OCI-M1 (cell line): ENCODE measurements around the gene RPL21.
A peak's percentile ranks its signal among the peaks of the same experiment; 100 is the strongest.
"Not testable (repeated sequence)": the region's sequence is repeated elsewhere in the genome, so short reads cannot be mapped to it uniquely, and the experiment has no call there.

Experiments
- DNase-seq: peaks from one replicate; lab custom pipeline; 2025; lab: John Stamatoyannopoulos, UW

RPL21 gene

GRCh38 chr13:27251166-27252091, at the start of gene RPL21:
Gene RPL21, plus strand, starts transcription at chr13:27251558. Its CDS starts 2,219 bp downstream, at chr13:27253777.
- peak; percentile 93 for DNase-seq

- no peak for DNase-seq
These were observed 49.7 kb upstream of the RPL21 start for GRCh38 chr13:27201661-27202060.

- no peak for DNase-seq
These were observed 48.2 kb upstream of the RPL21 start for GRCh38 chr13:27203186-27203585.

DNA sequence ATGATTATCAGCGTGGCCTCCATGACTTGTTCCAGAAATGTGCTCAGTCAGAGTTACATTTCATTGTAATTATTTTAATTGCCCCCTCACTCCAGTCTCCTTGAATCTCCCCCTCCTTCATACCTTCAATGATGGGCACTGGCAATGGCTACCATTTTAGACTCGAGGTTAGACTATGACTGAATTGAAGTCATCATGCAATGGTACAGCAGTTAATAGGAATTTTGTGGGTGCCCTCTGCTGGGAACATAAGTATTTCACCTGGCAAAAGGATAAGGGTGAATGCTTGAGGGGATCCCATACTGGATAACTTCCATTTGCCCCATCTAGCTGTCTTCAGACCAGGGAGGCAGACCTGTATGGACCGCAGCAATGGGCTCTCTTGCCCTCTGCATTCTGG, 47.5 kb upstream of the RPL21 start:
- peak; percentile 44 for DNase-seq

DNA sequence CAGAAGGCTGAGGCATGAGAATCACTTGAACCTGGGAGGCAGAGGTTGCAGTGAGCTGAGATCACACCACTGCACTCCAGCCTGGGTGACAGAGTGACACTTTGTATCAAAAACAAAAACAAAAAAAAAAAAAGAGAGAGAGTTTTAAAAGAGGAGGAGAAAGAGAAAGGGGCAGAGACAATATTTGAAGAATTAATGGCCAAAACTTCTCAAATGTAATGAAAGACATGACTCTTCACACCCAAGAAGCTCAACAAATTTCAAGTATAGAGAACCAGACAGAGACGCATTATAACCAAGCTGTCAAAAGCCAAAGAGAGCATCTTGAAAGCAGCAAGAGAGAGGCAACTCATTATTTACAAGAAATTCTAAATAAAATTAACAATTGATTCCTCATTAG, 42.8 kb upstream of the RPL21 start:
- no peak for DNase-seq

DNA sequence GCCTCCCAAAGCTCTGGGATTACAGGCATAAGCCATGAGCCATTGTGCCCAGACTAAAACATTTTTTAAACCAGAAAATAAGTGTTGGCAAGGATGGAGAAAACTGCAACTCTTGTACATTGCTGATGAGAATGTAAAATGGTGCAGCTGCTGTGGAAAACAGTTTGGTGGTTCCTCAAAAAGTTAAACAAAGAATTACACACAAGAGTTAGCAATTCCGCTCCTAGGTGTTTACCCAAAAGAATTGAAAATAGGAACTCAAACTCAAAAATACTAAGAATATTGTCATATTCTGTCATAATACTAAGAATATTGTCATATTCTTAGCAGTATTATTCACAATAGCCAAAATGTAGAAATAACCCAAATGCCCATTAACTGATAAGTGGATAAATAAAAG, 40.1 kb upstream of the RPL21 start:
- DNase-seq = no peak

- no peak for DNase-seq
These were observed 39.5 kb upstream of the RPL21 start for GRCh38 chr13:27211771-27212364.

DNA sequence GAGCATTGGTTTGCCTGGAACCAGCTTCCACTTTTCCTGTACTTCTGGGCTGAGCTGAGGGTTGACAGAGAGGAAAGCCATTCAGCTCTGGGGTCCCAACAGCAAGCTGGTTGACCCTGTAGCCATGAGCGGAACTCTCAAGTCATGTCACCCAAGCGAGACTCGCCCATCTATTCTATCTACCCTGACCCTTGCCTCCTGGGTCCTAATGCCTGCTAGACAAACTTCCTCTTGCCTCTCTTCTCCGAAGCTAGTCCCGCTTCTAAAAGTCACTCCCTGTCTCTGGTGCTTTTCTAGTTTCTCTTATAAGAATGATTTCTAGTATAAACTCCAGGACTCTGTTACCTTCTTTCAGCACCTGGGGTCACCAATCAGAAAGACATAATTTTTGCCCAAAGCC, 38.0 kb upstream of the RPL21 start:
- not testable (repeated sequence) for DNase-seq

GRCh38 chr13:27217791-27218190, 33.6 kb upstream of the RPL21 start:
- peak; percentile 29 for DNase-seq

DNA sequence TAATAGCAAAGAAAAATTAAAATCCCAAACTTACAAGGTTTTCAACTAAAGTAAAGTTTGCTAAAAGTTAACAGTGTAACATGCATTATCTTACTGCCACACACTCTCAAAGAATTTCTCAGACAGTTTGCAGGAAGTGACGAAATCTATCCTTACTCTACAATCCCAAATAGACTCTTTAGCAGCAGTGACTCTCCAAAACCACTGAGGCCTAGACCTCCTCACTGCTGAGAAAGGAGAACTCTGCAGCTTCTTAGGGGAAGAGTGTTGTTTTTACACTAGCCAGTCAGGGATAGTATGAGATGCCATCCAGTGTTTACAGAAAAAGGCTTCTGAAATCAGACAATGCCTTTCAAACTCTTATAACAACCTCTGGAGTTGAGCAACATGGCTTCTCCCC, 32.5 kb upstream of the RPL21 start:
- not testable (repeated sequence) for DNase-seq

- DNase-seq = no peak
These were observed 31.7 kb upstream of the RPL21 start for GRCh38 chr13:27219611-27220010.

DNA sequence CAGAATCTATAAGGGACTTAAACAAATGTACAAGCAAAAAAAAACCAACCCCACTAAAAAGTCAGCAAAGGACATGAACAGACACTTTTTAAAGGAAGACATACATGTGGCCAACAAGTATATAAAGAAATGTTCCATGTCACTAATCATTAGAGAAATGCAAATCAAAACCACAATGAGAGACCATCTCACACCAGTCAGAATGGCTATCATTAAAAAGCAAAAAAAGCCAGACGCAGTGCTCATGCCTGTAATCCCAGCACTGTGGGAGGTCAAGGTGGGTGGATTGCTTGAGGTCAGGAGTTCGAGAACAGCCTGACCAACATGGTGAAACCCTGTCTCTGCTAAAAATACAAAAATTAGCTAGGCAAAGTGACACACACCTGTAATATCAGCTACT, 29.3 kb upstream of the RPL21 start:
- not testable (repeated sequence) for DNase-seq

- no peak for DNase-seq
These were observed 24.4 kb upstream of the RPL21 start for GRCh38 chr13:27226991-27227390.

DNA sequence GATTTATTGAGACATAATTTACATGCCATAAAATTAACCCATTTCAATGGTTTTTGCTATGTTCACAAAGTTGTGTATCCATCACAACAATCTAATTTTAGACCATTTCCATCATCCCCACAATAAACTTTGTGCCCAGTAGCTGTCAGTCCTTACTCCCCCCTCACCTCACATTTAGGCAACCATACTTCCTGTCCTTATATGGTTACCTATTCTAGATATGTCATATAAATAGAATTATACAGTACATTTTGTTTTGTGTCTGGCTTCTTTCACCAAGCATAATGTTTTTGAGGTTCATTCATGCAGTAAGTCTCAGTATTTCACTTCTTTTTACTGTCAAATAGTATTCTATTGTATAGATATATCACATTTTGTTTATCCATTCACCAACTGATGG, 23.2 kb upstream of the RPL21 start:
- DNase-seq = no peak

- no peak for DNase-seq
These were observed 21.7 kb upstream of the RPL21 start for GRCh38 chr13:27229642-27230041.

GRCh38 chr13:27233964-27234363, 17.4 kb upstream of the RPL21 start:
- no peak for DNase-seq

DNA sequence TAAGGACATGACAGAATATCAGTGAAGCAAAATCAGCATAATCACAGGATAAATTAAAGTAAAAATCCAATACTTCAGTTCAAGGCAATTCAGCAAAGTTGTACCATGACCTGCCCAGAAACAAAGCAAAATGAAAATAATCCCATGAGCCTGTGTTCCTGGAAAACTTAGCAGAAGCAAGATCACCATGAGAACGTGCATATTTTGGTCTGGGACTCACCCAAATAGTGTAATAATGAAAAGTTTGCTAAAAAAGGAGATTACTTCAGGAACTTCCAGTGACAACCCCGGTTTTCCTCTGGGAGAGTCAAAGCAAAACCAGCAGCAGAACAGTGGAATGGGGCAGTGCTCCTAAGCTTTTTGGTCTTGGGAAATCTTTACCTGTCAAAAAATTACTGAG, 14.9 kb upstream of the RPL21 start:
- DNase-seq = no peak

DNA sequence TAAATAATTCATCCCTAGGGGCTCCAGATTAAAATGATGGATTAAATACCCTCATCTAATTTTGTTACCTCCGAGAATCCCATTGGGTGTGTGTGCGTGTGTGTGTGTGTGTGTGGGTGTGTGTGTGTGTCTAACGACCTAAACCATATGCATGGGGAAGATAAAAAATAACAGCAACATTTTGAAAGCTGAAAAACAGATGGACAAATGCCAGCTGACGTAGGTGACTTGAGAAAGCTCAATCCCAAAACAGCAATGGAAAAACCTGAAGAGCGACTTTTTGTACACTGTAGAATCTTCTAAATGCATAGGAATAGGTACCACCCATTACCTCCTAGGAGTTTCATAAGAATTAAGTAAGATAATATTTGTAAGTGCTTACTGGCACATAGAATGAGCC, 8.7 kb upstream of the RPL21 start:
- DNase-seq = no peak

DNA sequence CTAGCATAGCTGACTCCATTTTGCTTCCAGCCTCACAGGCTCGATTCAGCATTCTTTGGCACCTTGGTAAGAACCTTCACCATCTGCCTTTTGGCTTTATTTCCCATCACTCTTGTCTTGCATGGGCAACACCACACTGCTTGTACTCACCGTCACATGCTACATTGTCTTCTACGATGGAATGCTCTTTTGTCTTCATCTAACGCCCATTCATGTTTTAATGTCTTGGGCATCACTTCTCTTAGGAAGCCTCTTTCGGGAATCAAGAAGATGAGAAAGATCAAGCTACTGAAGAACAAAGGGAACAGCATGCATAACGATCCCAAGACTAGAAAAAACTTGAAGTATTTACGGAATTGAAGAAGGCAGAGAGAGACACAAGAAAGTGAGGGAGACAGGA, 5.7 kb upstream of the RPL21 start:
- no peak for DNase-seq

DNA sequence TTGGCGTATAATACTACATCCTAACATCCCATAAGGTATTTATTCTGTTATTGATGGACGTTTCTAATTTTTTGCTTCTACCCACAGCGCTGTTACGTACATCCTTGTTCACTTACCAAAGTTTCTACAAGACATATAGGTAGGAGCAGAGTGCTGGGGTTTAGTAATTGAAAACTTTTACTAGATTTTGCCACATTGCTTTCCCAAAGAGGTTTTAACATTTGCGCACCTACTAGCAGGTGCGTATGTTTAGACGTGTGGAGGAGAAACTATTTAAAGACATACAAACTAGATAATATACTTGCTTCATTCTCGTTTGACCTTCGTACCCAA, 559 bp upstream of the RPL21 start:
- DNase-seq = no peak

DNA sequence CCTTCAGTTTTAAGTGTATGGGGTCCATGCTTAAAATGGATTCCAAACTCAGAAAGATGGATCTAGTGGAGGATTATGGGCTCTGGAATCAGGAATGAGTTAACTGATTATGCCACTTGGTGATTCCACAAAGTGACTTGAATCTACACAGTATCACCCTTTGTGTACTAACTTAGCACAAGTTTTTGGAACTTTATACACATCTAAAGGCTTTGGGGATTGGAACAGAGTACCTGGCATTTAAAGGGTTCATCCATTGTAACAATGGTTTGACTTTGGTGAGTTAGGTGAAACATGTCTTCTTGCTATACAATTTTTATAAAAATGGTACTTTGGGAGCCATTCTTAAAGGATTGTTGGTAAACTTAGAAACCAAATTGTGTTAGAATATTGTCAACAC, 1.1 kb downstream of the RPL21 start:
- no peak for DNase-seq

DNA sequence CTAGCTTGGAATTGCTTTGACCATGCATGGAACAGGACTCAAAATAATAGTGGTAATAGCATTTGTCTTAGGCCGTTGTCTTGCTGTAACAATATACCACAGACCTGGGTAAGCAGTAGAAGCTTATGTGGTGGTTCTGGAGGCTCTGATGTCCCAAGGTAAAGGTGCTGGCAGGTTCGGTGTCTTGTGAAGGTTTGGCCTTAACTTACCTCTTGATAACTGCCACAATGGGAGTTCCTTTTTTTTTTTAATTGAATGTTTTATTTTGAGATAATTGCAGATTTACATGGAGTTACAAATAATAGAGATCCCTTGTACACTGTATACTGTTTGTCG, 5.8 kb downstream of the RPL21 start:
- no peak for DNase-seq

DNA sequence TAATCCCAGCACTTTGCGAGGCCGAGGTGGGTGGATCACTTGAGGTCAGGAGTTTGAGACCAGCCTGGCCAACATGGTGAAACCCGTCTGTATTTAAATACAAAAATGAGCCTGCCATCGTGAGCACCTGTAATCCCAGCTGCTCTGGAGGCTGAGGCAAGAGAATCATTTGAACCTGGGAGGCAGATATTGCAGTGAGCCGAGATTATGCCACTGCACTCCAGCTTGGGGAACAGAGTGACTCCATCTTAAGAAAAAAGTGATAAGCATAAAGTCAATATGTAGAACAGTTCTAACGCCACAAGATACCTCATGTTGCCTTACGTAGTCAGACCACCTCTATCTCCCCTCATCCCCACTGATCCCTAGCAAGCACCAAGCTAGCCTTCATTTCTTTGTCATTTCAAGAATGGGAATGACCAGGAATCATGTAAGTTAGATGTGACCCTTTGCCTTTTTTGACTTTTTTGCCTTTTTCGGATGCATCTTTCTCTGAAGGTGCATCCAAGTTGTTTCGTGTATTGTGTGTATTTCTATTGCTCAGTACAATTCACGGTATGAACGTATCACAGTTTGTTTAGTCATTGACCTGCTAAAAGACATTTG, 6.4 kb downstream of the RPL21 start:
- no peak for DNase-seq
